ENCODE data around the gene CREB3L4.

Gene CREB3L4

GRCh38 chr1:153967107-153967999 is at the start of gene CREB3L4:
TSS of gene CREB3L4 (plus strand) at chr1:153967902. CDS start at chr1:153968526, 624 bp downstream.
- peak; percentile 81 to 97 for DNase-seq

GRCh38 chr1:153919876-153920852 is 47.5 kb upstream of the CREB3L4 start:
- no peak for DNase-seq

GRCh38 chr1:153921080-153921802 is 46.5 kb upstream of the CREB3L4 start:
- DNase-seq = no peak

- no peak for DNase-seq
Measured at GRCh38 chr1:153921803-153922075, 46.0 kb upstream of the CREB3L4 start.

GRCh38 chr1:153922076-153922971 is 45.4 kb upstream of the CREB3L4 start:
- no peak for DNase-seq

GRCh38 chr1:153922972-153923925 is 44.5 kb upstream of the CREB3L4 start, which contains the start of gene GATAD2B:
TSS of gene GATAD2B (minus strand) at chr1:153922972. CDS start at chr1:153828347, 94,625 bp downstream.
- DNase-seq = peak; percentile 92 to 98

GRCh38 chr1:153926405-153926804 is 41.3 kb upstream of the CREB3L4 start:
- DNase-seq = no peak

GRCh38 chr1:153928245-153928644 is 39.5 kb upstream of the CREB3L4 start:
- no peak for DNase-seq

GRCh38 chr1:153928791-153929341 is 38.8 kb upstream of the CREB3L4 start:
- no peak for DNase-seq

GRCh38 chr1:153929426-153929825 is 38.3 kb upstream of the CREB3L4 start:
- no peak for DNase-seq

GRCh38 chr1:153929981-153930948 is 37.4 kb upstream of the CREB3L4 start:
- DNase-seq = no peak

GRCh38 chr1:153932156-153933131 is 35.3 kb upstream of the CREB3L4 start:
- DNase-seq = no peak

GRCh38 chr1:153933430-153933829 is 34.3 kb upstream of the CREB3L4 start:
- DNase-seq = no peak

- no peak for DNase-seq
Measured at GRCh38 chr1:153933955-153934354, 33.7 kb upstream of the CREB3L4 start.

- DNase-seq = no peak
Measured at GRCh38 chr1:153934746-153935145, 33.0 kb upstream of the CREB3L4 start.

GRCh38 chr1:153936011-153936802 is 31.5 kb upstream of the CREB3L4 start:
- no peak for DNase-seq

GRCh38 chr1:153937331-153937730 is 30.4 kb upstream of the CREB3L4 start:
- no peak for DNase-seq
